Suprapubic skin (tissue), 4 donors: ENCODE results near the gene ANGPTL5.

Experiments used
- EP300 ChIP-seq: sonication (generic); formaldehyde crosslinking; IDR thresholded peaks from one replicate; pipeline ENCODE4 v1.6.1; 2017; ENCODE audit warnings: antibody characterized with exemption
- POLR2A ChIP-seq, 2 donors: fragments of 450-650 bp; IDR thresholded peaks; one replicate each; pipeline ENCODE4 v1.6.1; 2017; ENCODE audit warnings: antibody characterized with exemption in 2 of 2, mild to moderate bottlenecking in 2 of 2, moderate library complexity in 2 of 2
- POLR2AphosphoS5 ChIP-seq, 3 donors: sonication (generic); formaldehyde crosslinking; IDR thresholded peaks; one replicate each; pipeline ENCODE4 v1.6.1; 2017; ENCODE audit warnings: antibody characterized with exemption in 3 of 3
- TF ChIP-seq, protein P1 (sequence below), 2 donors: fragments of 200-600 bp in 1 of 2; fragments of 450-650 bp in 1 of 2; sonication (generic) in 1 of 2; IDR thresholded peaks; one replicate each; pipeline ENCODE4 v1.5.1; 2016 to 2019; ENCODE audit warnings: antibody characterized with exemption in 2 of 2, mild to moderate bottlenecking in 1 of 2, moderate library complexity in 1 of 2

GRCh38 chr11:101913656-101914055, 2.7 kb downstream of the ANGPTL5 start:
- TF ChIP-seq, protein P1, sequence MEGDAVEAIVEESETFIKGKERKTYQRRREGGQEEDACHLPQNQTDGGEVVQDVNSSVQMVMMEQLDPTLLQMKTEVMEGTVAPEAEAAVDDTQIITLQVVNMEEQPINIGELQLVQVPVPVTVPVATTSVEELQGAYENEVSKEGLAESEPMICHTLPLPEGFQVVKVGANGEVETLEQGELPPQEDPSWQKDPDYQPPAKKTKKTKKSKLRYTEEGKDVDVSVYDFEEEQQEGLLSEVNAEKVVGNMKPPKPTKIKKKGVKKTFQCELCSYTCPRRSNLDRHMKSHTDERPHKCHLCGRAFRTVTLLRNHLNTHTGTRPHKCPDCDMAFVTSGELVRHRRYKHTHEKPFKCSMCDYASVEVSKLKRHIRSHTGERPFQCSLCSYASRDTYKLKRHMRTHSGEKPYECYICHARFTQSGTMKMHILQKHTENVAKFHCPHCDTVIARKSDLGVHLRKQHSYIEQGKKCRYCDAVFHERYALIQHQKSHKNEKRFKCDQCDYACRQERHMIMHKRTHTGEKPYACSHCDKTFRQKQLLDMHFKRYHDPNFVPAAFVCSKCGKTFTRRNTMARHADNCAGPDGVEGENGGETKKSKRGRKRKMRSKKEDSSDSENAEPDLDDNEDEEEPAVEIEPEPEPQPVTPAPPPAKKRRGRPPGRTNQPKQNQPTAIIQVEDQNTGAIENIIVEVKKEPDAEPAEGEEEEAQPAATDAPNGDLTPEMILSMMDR (IDR thresholded peaks at IDR 0.05): no peak
- TF ChIP-seq POLR2A (IDR thresholded peaks at IDR 0.05) (no peak), EP300 (no peak), POLR2AphosphoS5 (IDR thresholded peaks at IDR 0.05) (no peak)
